WTC11 (cell line): ENCODE results near the gene FXYD6. TPM values are rescaled to one million over a fixed set of nuclear protein-coding genes. Genes with fewer than 3 reads are reported as not detected.

Experiments
- ATAC-seq: fragments of 200-7000 bp; cut with Tn5 transposase; 2 replicates; pipeline ENCODE4 v1.10.0; 2021; ENCODE audit warnings: mild to moderate bottlenecking, moderate library complexity
- CTCF ChIA-PET: fragments of 300-600 bp; sonication (Branson Sonifier 250); formaldehyde crosslinking; loops from one replicate; lab custom pipeline; 2021; ENCODE audit warnings: antibody characterized with exemption; lab: Charles Lee
- POLR2A ChIA-PET: fragments of 350-600 bp; sonication (Branson Sonifier 250); formaldehyde crosslinking; loops from one replicate; lab custom pipeline; 2021; ENCODE audit warnings: antibody characterized with exemption; lab: Charles Lee
- DNase-seq: peaks from one replicate; pipeline ENCODE4 v3.0.0; 2021; ENCODE audit warnings: low spot score
- H3K27ac Mint-ChIP-seq: 2 replicates; pipeline ENCODE4 v1.8.0; 2021; ENCODE audit warnings: mixed read lengths
- H3K27me3 Mint-ChIP-seq: 2 replicates; pipeline ENCODE4 v1.8.0; 2021; ENCODE audit warnings: low read depth, mild to moderate bottlenecking, moderate library complexity, mixed read lengths
- H3K36me3 Mint-ChIP-seq: 2 replicates; pipeline ENCODE4 v1.8.0; 2021; ENCODE audit warnings: mixed read lengths
- H3K4me1 Mint-ChIP-seq: 2 replicates; pipeline ENCODE4 v1.8.0; 2022; ENCODE audit warnings: mixed read lengths
- H3K4me3 Mint-ChIP-seq: 2 replicates; pipeline ENCODE4 v1.8.0; 2021; ENCODE audit warnings: mild to moderate bottlenecking, moderate library complexity, mixed read lengths
- H3K9me3 Mint-ChIP-seq: 2 replicates; pipeline ENCODE4 v1.8.0; 2021; ENCODE audit warnings: mixed read lengths
- ATF1 ChIP-seq: sonication (generic); formaldehyde crosslinking; IDR thresholded peaks from 2 replicates; pipeline ENCODE4 v1.8.1; 2023; ENCODE audit warnings: mild to moderate bottlenecking, moderate library complexity, missing genetic modification reagents
- CREB1 ChIP-seq: sonication (generic); formaldehyde crosslinking; IDR thresholded peaks from 2 replicates; pipeline ENCODE4 v1.8.0; 2023; ENCODE audit warnings: mild to moderate bottlenecking, missing genetic modification reagents
- CTCF ChIP-seq: fragments of 200-600 bp; IDR thresholded peaks from 2 replicates; pipeline ENCODE4 v1.8.0; 2022; ENCODE audit warnings: antibody characterized with exemption
- GABPB1 ChIP-seq: sonication (generic); formaldehyde crosslinking; IDR thresholded peaks from 2 replicates; pipeline ENCODE4 v1.8.1; 2023; ENCODE audit warnings: mild to moderate bottlenecking, missing genetic modification reagents
- HMGXB4 ChIP-seq: sonication (generic); formaldehyde crosslinking; IDR thresholded peaks from 2 replicates; pipeline ENCODE4 v1.8.1; 2023; ENCODE audit warnings: mild to moderate bottlenecking, moderate library complexity, missing genetic modification reagents
- KAT7 ChIP-seq: sonication (generic); formaldehyde crosslinking; IDR thresholded peaks from 2 replicates; pipeline ENCODE4 v1.8.1; 2023; ENCODE audit warnings: missing genetic modification reagents, mild to moderate bottlenecking, borderline replicate concordance
- NFYB ChIP-seq: sonication (generic); formaldehyde crosslinking; conservative IDR thresholded peaks from 2 replicates; pipeline ENCODE4 v1.8.0; 2022; ENCODE audit warnings: low read depth, missing genetic modification reagents
- NR1H2 ChIP-seq: sonication (generic); formaldehyde crosslinking; IDR thresholded peaks from 2 replicates; pipeline ENCODE4 v1.9.0; 2021; ENCODE audit warnings: mild to moderate bottlenecking, moderate library complexity, missing genetic modification reagents
- PREB ChIP-seq: sonication (generic); formaldehyde crosslinking; IDR thresholded peaks from 2 replicates; pipeline ENCODE4 v1.8.1; 2022; ENCODE audit warnings: mild to moderate bottlenecking, missing genetic modification reagents, moderate library complexity, borderline replicate concordance
- SMAD4 ChIP-seq: sonication (generic); formaldehyde crosslinking; IDR thresholded peaks from 2 replicates; pipeline ENCODE4 v1.8.0; 2022; ENCODE audit warnings: mild to moderate bottlenecking, missing genetic modification reagents
- TP53 ChIP-seq: sonication (generic); formaldehyde crosslinking; IDR thresholded peaks from 2 replicates; pipeline ENCODE4 v1.8.1; 2023; ENCODE audit warnings: mild to moderate bottlenecking, missing genetic modification reagents
- ZBTB43 ChIP-seq: sonication (generic); formaldehyde crosslinking; IDR thresholded peaks from 2 replicates; pipeline ENCODE4 v1.8.1; 2023; ENCODE audit warnings: mild to moderate bottlenecking, missing genetic modification reagents
- ZNF121 ChIP-seq: sonication (generic); formaldehyde crosslinking; IDR thresholded peaks from 2 replicates; pipeline ENCODE4 v1.8.0; 2023; ENCODE audit warnings: missing genetic modification reagents
- ZNF219 ChIP-seq: sonication (generic); formaldehyde crosslinking; IDR thresholded peaks from 2 replicates; pipeline ENCODE4 v1.8.0; 2023; ENCODE audit warnings: missing genetic modification reagents, mild to moderate bottlenecking, borderline replicate concordance
- ZNF232 ChIP-seq: sonication (generic); formaldehyde crosslinking; IDR thresholded peaks from 2 replicates; pipeline ENCODE4 v1.8.0; 2022; ENCODE audit warnings: mild to moderate bottlenecking, missing genetic modification reagents
- ZSCAN18 ChIP-seq: fragments of 250-450 bp; sonication (Bioruptor Pico); IDR thresholded peaks from 2 replicates; pipeline ENCODE4 v2.1.2; 2022; ENCODE audit warnings: mild to moderate bottlenecking, moderate library complexity
- total RNA-seq: library from RNA; stranded (reverse); gene quantifications from 3 replicates; pipeline ENCODE4 v1.2.3, GENCODE V29; 2021

The FXYD6 gene
- total RNA-seq, 1 experiment from 2014 or later = 26.2 TPM

GRCh38 chr11:117821431-117821830 is 55.0 kb downstream of the FXYD6 start (continued):
- TF ChIP-seq ZBTB43 = no peak
- no peak for TF ChIP-seq SMAD4 (CRISPR knock-in tag)
- no peak for TF ChIP-seq PREB (CRISPR knock-in tag)
- no peak for TF ChIP-seq ZSCAN18
- no peak for TF ChIP-seq GABPB1 (CRISPR knock-in tag)
- no peak for TF ChIP-seq HMGXB4 (CRISPR knock-in tag)
- TF ChIP-seq CREB1 (CRISPR knock-in tag) = no peak

- DNase-seq = no peak
- no peak overlapping the region for H3K4me3 Mint-ChIP-seq
Observed at GRCh38 chr11:117820516-117820915, 55.9 kb downstream of the FXYD6 start.

More at GRCh38 chr11:117820516-117820915, 55.9 kb downstream of the FXYD6 start:
- ChIA-PET POLR2A (interaction anchor here (0.6 kb wide), 1 partner anchor 222 kb away, joined by 6 read pairs; no protein-coding TSS in a partner anchor), CTCF (interaction anchor here (0.6 to 13.0 kb wide), 8 partner anchors 13 to 394 kb away, joined by 3 to 336 read pairs (median 4); no protein-coding TSS in a partner anchor)
- Mint-ChIP-seq H3K27me3 (peaks cover 5% of the 10 kb centered on the region; the same call in 1 of the 2 replicates), H3K4me1 (peaks cover 58% of the 10 kb centered on the region), H3K9me3 (no peaks in the 10 kb centered on the region), H3K36me3 (no peaks in the 10 kb centered on the region), H3K27ac (no peak overlapping the region)
- no peak for ATAC-seq
- TF ChIP-seq NFYB (CRISPR knock-in tag) (no peak), ZNF232 (CRISPR knock-in tag) (no peak), ZNF219 (CRISPR knock-in tag) (no peak), CTCF (no peak), ZSCAN18 (no peak), NR1H2 (CRISPR knock-in tag) (no peak), ATF1 (CRISPR knock-in tag) (no peak), TP53 (CRISPR knock-in tag) (no peak), KAT7 (no peak), ZNF121 (CRISPR knock-in tag) (no peak)
